ENCODE measurements around the gene PDE11A.

DNA sequence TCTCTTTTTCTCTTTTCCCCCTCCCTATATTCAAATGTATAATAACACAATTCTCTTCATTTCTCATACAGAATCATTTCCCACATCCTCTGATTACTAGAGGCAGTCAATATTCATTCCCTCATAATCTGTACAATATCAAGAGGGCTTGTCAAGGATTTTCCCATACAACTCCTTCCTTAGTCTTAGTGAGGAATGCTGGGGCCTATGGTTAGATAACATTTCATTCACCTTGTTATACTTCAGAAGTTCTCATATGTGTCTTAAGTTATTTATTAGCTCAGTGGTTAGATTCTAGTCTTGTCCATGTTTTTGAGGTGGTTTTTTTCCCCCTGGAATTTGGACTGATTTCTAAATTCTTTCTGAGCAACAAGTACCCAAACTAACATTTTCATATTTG lies 289.5 kb downstream of the PDE11A start:
- TF ChIP-seq TAF1 (IDR thresholded peaks at IDR 0.05; ENCODE audit: borderline replicate concordance, low read depth, low read length) (no peak), POLR2A (IDR thresholded peaks at IDR 0.05; ENCODE audit: low read depth, low read length) (no peak)

Measured in GM12892 (cell line).